T-cell (primary cell): ENCODE data around the gene PIP5KL1. TPM values are rescaled to one million over a fixed set of nuclear protein-coding genes. Genes with fewer than 3 reads are reported as not detected.

Source experiments
- ATAC-seq, 4 experiments: fragments of 200-7000 bp in 3 of 4; fragments of 150-1000 bp in 1 of 4; cut with Tn5 transposase; replicated peaks in 1 of 4; 1 replicate in 3 of 4; 2 replicates in 1 of 4; pipeline ENCODE4 v1.10.0; 2021; ENCODE audit warnings: moderate library complexity in 3 of 4, mild to moderate bottlenecking in 2 of 4, moderate number of reproducible peaks in 1 of 4
- CTCF ChIA-PET, 2 donors: fragments of 300-600 bp; sonication (Branson Sonifier 250); formaldehyde crosslinking; loops; one replicate each; lab custom pipeline; 2022; ENCODE audit warnings: antibody characterized with exemption in 2 of 2; lab: Charles Lee
- POLR2A ChIA-PET, 2 donors: fragments of 300-600 bp; sonication (Branson Sonifier 250); formaldehyde crosslinking; loops; one replicate each; lab custom pipeline; 2022; ENCODE audit warnings: antibody characterized with exemption in 2 of 2; lab: Charles Lee
- DNase-seq, 35 experiments: peaks; one replicate each; pipeline versions ENCODE4 v3.0.0 to v3.0.0-alpha.2; 2013 to 2023
- H3K27ac ChIP-seq: one replicate; pipeline ENCODE4 v1.5.1; 2013; ENCODE audit warnings: low read length
- H3K27me3 ChIP-seq, 2 experiments: replicated peaks in 1 of 2; 1 replicate in 1 of 2; 2 replicates in 1 of 2; pipeline versions ENCODE4 v1.6.1 to v1.7.0; 2013; ENCODE audit warnings: low read length in 1 of 2, mixed read lengths in 1 of 2; ENCODE audit not compliant: control insufficient read depth in 2 of 2, insufficient read depth in 2 of 2; ENCODE audit errors: extremely low read depth in 1 of 2
- H3K36me3 ChIP-seq, 2 donors: 1 replicate in 1 of 2; 2 replicates in 1 of 2; pipeline versions ENCODE4 v1.6.1 to v1.7.0; 2013; ENCODE audit warnings: low read length in 1 of 2; ENCODE audit not compliant: control insufficient read depth in 2 of 2, insufficient read depth in 1 of 2; ENCODE audit errors: extremely low read depth in 1 of 2
- H3K4me1 ChIP-seq, 2 experiments: 1 replicate in 1 of 2; 2 replicates in 1 of 2; pipeline versions ENCODE4 v1.6.1 to v1.7.0; 2013; ENCODE audit warnings: low read length in 2 of 2, mixed read lengths in 1 of 2; ENCODE audit not compliant: insufficient read depth in 2 of 2, control insufficient read depth in 1 of 2; ENCODE audit errors: extremely low read depth in 1 of 2
- H3K4me3 ChIP-seq, 2 donors: 1 replicate in 1 of 2; 2 replicates in 1 of 2; pipeline versions ENCODE4 v1.5.1 to v1.7.0; 2013; ENCODE audit warnings: mild to moderate bottlenecking in 2 of 2, low read length in 1 of 2, moderate library complexity in 1 of 2; ENCODE audit not compliant: control insufficient read depth in 1 of 2; ENCODE audit errors: extremely low read depth in 1 of 2
- H3K9me3 ChIP-seq: 2 replicates; pipeline ENCODE4 v1.7.0; 2013
- H3K27ac Mint-ChIP-seq, 2 donors: one replicate each; pipeline ENCODE4 v1.8.0; 2020 to 2021; ENCODE audit warnings: mild to moderate bottlenecking in 2 of 2, mixed read lengths in 2 of 2
- H3K27me3 Mint-ChIP-seq, 2 donors: one replicate each; pipeline ENCODE4 v1.8.0; 2021 to 2022; ENCODE audit warnings: mixed read lengths in 2 of 2
- H3K36me3 Mint-ChIP-seq: one replicate; pipeline ENCODE4 v1.8.0; 2021; ENCODE audit warnings: mixed read lengths
- H3K4me1 Mint-ChIP-seq, 3 donors: one replicate each; pipeline ENCODE4 v1.8.0; 2020 to 2022; ENCODE audit warnings: mixed read lengths in 3 of 3, mild to moderate bottlenecking in 1 of 3
- H3K4me3 Mint-ChIP-seq, 3 donors: one replicate each; pipeline ENCODE4 v1.8.0; 2020 to 2022; ENCODE audit warnings: mild to moderate bottlenecking in 3 of 3, mixed read lengths in 3 of 3, moderate library complexity in 3 of 3
- H3K9me3 Mint-ChIP-seq, 3 donors: one replicate each; pipeline ENCODE4 v1.8.0; 2020 to 2022; ENCODE audit warnings: mixed read lengths in 3 of 3
- WGBS: methylation state at CpG from one replicate; pipeline ENCODE4 v1.1.5; 2013; ENCODE audit warnings: missing lambda C conversion rate; ENCODE audit not compliant: insufficient coverage; 5-methylcytosine and 5-hydroxymethylcytosine counted together
- total RNA-seq, 35 experiments: library from RNA in 6 of 35; stranded (reverse) in 6 of 35; fragments of 120-200 nt in 1 of 35; gene quantifications; one replicate each; pipeline versions ENCODE4 v1.2.1 to v1.2.4 and lab custom pipeline; 2013 to 2026

The PIP5KL1 gene
- total RNA-seq, 5 donors from 2014 or later (not counting 1 experiment from before 2014, with no cell fraction given), result 0.99 to 5.6 (median 2.6) TPM

- Mint-ChIP-seq H3K9me3 (no peaks in the 10 kb centered on the region), H3K27ac (peak overlapping the region; percentile 88 to 99), H3K27me3 (no peaks in the 10 kb centered on the region), H3K36me3 (peaks cover 58% of the 10 kb centered on the region), H3K4me3 (peak overlapping the region; percentile 91 to 97 (median 96)), H3K4me1 (peaks cover 64 to 78% (median 77%) of the 10 kb centered on the region in 3 donors)
- Histone ChIP-seq H3K9me3 (no peaks in the 10 kb centered on the region), H3K4me3 (peak overlapping the region; percentile 90 to 98), H3K36me3 (peaks cover 12 to 34% of the 10 kb centered on the region in 2 donors), H3K4me1 (peaks cover 21 to 100% of the 10 kb centered on the region in 2 experiments), H3K27me3 (no peaks in the 10 kb centered on the region), H3K27ac (peak overlapping the region; percentile 79)
- WGBS, result 37% methylated on average over 11 of the region's 12 CpGs
- ATAC-seq, result no peak
- DNase-seq, result no peak
- ChIA-PET POLR2A (interaction anchor here (0.5 to 1.0 kb wide), 2 partner anchors 24 to 33 kb away, joined by 3 read pairs; no protein-coding TSS in a partner anchor), CTCF (interaction anchor here in 1 of 2 donors (0.9 to 1.2 kb wide), 2 partner anchors 20 to 32 kb away, joined by 3 read pairs; no protein-coding TSS in a partner anchor)
These were observed 43.6 kb upstream of the PIP5KL1 start for GRCh38 chr9:127974001-127974768.

GRCh38 chr9:127973169-127974000 lies 42.8 kb upstream of the PIP5KL1 start:
- H3K36me3 ChIP-seq, result peaks cover 16 to 29% of the 10 kb centered on the region in 2 donors
- POLR2A ChIA-PET, result interaction anchor here in 1 of 2 donors (1.0 kb wide), 1 partner anchor 34 kb away, joined by 3 read pairs; no protein-coding TSS in a partner anchor
- CTCF ChIA-PET, result interaction anchor here in 1 of 2 donors (1.3 kb wide), 1 partner anchor 62 kb away, joined by 4 read pairs; no protein-coding TSS in a partner anchor

GRCh38 chr9:127972236-127972871 lies 41.8 kb upstream of the PIP5KL1 start:
- peak overlapping the region; percentile 88 to 99 for H3K27ac Mint-ChIP-seq
- CTCF ChIA-PET, result interaction anchor here in 1 of 2 donors (0.6 to 1.3 kb wide), 4 partner anchors 11 to 187 kb away, joined by 3 to 4 read pairs (median 4); no protein-coding TSS in a partner anchor

More at GRCh38 chr9:127973169-127974000, 42.8 kb upstream of the PIP5KL1 start:
- Mint-ChIP-seq H3K36me3 (peaks cover 60% of the 10 kb centered on the region), H3K4me3 (peak overlapping the region; percentile 91 to 97 (median 96)), H3K9me3 (no peaks in the 10 kb centered on the region), H3K27me3 (no peaks in the 10 kb centered on the region), H3K27ac (peak overlapping the region; percentile 88 to 99), H3K4me1 (peaks cover 72 to 85% (median 83%) of the 10 kb centered on the region in 3 donors)
- Histone ChIP-seq H3K27ac (peak overlapping the region; percentile 79), H3K27me3 (no peaks in the 10 kb centered on the region), H3K9me3 (no peaks in the 10 kb centered on the region), H3K4me1 (peaks cover 29 to 100% of the 10 kb centered on the region in 2 experiments), H3K4me3 (peak overlapping the region; percentile 90 to 98)
- no peak for ATAC-seq
- DNase-seq, result peak in 1 of 35 experiments; percentile 37
- 35% methylated on average over 16 of the region's 17 CpGs for WGBS

GRCh38 chr9:127971357-127972235 lies 41.0 kb upstream of the PIP5KL1 start:
- DNase-seq, result peak in 8 of 35 experiments; percentile 28 to 64 (median 42)
- Mint-ChIP-seq H3K9me3 (no peaks in the 10 kb centered on the region), H3K4me1 (peaks cover 90 to 98% (median 97%) of the 10 kb centered on the region in 3 donors), H3K27ac (peak overlapping the region; percentile 88 to 99), H3K36me3 (peaks cover 45% of the 10 kb centered on the region), H3K27me3 (no peaks in the 10 kb centered on the region), H3K4me3 (peak overlapping the region; percentile 91 to 97 (median 96))
- CTCF ChIA-PET, result interaction anchor here in 1 of 2 donors (0.6 to 1.3 kb wide), 3 partner anchors 11 to 186 kb away, joined by 3 to 4 read pairs (median 3); no protein-coding TSS in a partner anchor
- POLR2A ChIA-PET, result interaction anchor here in 1 of 2 donors (0.5 to 0.6 kb wide), 2 partner anchors 580 to 791 kb away, joined by 4 read pairs; no protein-coding TSS in a partner anchor
- WGBS, result 14% methylated on average over 13 of the region's 20 CpGs
- Histone ChIP-seq H3K36me3 (peaks cover 19 to 28% of the 10 kb centered on the region in 2 donors), H3K9me3 (no peaks in the 10 kb centered on the region), H3K27me3 (no peaks in the 10 kb centered on the region), H3K4me3 (peak overlapping the region; percentile 90 to 98), H3K27ac (peak overlapping the region; percentile 79), H3K4me1 (peaks cover 45 to 100% of the 10 kb centered on the region in 2 experiments)
- ATAC-seq, result peak; percentile 3 to 11 (median 5)

More at GRCh38 chr9:127972236-127972871, 41.8 kb upstream of the PIP5KL1 start:
- Mint-ChIP-seq H3K9me3 (no peaks in the 10 kb centered on the region), H3K4me3 (peak overlapping the region; percentile 91 to 97 (median 96)), H3K36me3 (peaks cover 52% of the 10 kb centered on the region), H3K27me3 (no peaks in the 10 kb centered on the region), H3K4me1 (peaks cover 82 to 93% (median 93%) of the 10 kb centered on the region in 3 donors)
- Histone ChIP-seq H3K4me3 (peak overlapping the region; percentile 90 to 98), H3K27ac (peak overlapping the region; percentile 79), H3K4me1 (peaks cover 39 to 100% of the 10 kb centered on the region in 2 experiments), H3K36me3 (peaks cover 19 to 26% of the 10 kb centered on the region in 2 donors), H3K27me3 (no peaks in the 10 kb centered on the region), H3K9me3 (no peaks in the 10 kb centered on the region)
- ATAC-seq, result no peak
- WGBS, result 29% methylated on average over 12 of the region's 12 CpGs
- POLR2A ChIA-PET, result no interaction called here
- DNase-seq, result no peak
